GM11168 (cell line): ENCODE measurements around the gene AHCYL2.

ENCODE experiments used
- in situ Hi-C: fragments of 300-500 bp; cut with MboI; formaldehyde crosslinking; loops from one replicate; pipeline ENCODE4 v1.12.0; 2022; ENCODE audit warnings: low sequenced_read_pairs; ENCODE audit not compliant: unreplicated experiment

The AHCYL2 gene

DNA sequence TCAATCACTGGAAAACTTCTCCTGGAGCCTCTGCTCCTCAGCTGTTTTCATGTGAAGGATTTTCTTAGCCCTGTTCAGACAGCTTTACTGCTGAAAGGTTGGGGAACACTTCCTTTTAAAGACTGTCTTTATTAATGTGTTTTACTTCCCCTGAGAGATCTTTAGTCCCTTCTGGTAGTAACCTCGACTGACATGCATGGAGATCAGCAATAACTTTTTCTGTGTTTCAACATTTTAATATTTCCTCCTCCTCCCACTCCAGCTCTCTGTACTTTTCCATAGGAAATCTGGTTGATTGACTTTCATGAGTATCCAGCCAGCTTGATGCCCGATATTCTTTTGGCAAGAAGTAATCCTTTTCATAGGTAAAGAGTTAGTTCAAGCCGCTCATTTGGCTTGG is 146.7 kb downstream of the AHCYL2 start:
- in situ Hi-C loops, result loop anchor here (25.0 kb wide), 2 partner anchors 91 to 266 kb away; no protein-coding TSS in a partner anchor

DNA sequence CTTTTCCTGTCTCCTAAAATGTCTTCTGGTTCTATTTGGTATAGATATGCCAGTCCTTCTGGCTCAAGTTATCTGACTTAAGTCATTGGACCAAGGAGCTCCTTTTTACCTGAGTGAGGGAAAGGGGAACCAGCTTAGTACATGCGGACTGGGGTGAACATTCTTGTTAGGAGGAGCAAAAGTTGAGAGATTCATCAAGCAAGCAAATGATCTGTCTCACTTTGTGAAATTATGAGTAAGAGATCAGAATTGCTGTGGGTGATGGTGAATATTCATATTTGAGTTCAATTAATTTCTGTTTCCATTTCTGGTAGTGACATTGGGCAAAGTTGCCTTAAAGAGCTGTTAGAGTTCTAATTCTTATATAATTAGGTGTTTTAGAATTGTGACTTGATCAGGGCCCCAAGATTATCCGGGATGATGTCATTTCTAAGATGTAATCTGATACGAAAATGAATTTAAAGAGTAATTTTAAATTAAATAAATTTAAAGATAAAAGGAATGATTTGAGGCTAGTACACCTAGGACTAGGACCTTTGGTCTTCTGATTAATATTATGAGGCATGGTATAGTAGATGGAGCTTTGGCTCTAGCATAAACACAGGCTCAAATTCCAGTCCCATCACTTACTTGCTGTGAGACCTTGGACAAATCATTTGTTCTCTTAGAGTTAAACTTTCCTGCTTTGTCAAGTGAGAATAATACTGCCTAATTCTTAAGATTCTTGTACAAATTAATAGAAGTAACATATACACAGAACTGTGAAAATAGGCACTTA is 149.0 kb downstream of the AHCYL2 start:
- in situ Hi-C loops, result loop anchor here (25.0 kb wide), 2 partner anchors 88 to 263 kb away; no protein-coding TSS in a partner anchor

DNA sequence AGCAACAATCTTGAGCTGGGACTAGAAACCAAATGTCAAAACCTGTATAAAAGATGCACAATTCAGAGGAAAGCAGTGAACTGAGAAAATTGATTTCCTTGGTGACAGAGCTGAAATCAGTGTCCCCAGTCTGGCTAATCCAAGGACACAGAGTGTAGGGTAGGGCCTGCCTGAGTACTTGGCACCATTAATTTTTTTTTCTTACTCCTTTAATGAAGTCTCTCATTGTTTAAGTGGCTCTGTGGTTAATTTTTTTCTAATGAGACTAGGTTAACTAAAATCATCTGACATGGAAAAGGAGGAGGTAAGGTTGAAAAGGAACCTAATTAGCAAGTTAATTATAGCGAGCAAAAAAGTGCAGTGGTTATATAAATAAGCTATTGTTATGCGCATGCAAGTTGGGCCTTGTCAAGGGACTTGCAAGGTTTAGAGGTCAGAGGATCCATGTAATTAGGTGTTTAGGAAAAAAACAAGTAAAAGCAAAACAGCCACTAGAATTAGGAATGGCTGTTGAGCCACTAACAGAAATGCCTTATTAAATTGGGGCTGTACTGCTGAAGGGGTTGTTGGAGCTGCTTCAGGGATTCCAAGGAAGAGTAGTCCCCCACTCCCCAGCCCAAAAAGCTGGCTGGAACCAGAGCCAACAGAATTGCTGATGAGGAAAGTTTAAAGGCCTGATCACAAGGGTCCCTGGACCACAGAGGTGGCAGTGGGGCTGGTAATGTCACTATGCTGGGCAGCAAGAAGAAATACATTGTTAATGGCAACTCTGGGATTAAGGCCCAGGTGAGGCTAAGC is 150.5 kb downstream of the AHCYL2 start:
- in situ Hi-C loops, result no loop called here

DNA sequence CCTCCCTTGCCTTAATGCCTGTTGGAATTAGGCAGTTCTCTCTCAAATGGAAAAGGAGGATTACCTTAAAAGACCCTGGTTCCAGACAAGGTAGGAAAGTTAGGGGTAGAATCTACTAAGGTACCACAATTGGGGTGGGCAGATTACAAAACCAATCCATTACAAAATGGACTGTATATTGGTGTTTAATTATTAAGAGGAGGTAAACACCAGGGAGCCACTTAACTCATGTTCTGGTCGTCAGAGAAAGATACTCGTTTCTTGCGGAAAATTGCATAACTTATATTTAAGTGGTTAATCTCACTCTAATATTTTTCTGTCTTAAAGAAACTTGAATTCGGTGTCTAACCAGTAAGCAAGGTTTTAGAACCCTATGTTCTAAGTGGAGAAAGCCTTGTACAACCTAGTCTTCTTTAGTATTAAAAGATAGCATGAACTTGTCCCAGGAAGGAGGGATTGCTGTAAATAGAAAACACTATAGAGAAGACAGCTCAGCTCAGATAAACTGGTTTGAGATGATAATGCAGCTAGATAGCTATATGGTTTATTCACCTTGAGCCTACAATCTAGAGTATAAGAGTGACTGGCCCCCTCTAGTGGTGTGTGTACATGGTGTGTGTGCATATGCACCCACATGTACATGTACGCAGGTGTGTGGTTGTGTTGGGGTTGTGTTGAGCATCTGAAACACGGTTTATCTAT is 151.4 kb downstream of the AHCYL2 start:
- in situ Hi-C loops, result no loop called here

DNA sequence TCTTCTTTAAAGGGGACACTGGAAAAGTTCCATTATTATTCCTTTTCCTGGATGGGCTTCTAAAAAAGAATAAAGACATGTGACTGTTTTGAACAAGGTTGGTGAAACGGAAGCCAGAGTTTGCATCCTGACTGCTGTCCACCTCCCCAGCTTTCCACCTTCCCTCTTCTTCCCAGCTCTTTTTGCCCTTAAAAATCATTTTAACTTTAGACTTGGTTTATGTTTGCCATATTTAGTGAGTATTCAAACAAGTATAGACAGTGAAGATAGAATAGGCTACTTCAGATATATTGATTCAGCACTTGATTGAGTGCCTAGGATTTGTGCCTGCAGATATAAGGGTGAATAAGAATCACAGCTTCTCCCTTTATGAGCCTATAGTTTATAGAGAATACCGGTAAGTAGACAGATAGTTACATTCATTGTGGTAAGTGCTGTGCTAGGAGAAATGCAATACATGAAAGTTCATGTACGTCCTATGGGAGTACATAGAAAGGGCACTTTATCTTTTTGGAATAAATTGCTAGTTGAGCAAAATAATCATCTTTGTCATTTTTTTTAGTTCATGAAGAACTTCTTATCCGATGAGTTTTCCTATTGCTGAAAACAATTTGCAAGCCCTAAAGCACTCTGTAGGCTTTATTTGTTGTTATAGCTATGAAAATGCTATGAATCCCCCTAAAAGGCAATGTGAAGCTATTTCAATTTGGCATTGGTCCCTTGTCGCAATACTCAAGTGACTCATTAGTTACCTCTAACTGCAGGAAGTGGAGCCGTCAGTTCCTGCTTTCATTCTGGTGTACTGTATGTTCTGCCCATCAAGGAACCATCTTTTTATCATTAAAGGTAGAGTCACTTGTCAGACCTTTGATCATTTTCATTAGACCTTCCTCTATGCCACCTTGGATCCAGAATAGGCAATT is 152.2 kb downstream of the AHCYL2 start:
- in situ Hi-C loops, result no loop called here

DNA sequence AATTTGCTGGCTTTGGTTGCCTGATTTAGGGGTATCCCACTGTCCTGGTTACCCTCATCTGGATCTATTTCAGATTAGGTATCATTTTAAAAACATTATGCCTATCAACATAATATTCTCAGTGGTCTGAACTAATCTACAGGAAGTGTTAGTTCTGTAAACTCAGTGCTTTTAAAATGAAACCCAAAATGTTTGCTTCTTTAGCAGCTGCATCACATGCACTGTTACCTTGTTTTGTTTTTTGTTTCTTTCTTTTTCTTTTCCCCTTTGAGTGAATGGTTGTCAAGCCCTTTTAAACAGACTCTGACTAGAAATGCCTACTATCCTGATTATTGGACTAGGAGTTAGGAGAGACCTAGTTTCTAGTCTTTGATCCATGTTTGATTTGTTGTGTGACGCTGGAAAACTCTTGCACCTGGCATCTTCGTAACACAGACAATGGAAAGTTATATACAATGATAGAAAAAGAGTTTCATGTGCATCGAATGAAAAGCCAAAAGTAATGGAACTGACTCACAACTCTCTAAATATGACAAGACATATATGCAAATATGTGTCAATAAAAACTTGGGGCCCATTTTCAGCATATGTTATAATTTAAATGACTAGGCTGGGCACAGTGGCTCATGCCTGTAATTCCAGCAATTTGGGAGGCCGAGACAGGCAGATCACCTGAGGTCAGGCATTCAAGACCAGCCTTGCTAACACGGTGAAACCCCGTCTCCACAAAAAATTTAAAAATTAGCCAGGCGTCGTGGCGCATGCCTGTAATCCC is 157.1 kb downstream of the AHCYL2 start:
- in situ Hi-C loops, result no loop called here

DNA sequence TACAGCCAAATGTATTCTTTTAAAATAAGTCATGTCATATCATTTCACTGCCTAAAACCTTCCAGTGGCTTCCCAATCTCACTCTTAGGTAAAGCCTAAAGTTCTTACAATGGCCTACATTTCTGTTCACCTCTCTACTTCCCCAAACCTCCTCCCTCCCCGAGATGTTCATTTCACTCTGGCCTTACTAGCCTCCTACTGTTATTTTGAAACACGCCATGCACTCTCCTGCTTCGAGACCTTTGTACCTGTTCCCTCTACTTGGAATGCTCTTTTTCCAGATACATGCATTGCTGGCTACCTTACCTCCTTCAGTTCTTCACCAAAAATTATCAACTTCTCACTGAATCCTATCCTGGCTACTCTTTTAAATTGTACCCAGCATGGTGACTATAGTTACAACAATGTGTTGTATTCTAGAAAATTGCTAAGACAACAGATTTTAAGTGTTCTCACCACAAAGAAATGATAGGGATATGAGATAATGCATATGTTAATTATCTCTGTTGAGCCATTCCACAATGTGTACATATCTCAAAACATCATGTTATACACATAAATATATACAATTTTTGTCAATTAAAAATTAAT is 158.8 kb downstream of the AHCYL2 start:
- in situ Hi-C loops, result no loop called here

DNA sequence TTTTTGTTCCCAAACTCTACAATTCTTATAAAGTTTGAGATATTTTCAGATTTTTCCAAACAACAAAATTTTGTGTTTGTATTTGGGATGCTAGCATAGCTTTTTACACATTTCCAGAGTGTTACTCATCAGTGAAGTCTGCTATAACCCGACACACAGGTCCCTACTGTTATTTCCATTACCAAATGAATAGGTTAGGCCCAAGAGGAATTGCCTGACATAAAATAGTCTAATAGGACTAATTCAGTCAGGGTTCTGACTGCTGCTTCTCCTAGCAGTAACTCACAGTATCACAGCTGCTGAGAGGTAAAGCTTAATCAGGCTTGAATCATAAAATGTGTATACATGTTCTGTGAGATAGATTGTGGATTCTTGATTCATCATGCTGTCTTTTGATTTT is 160.3 kb downstream of the AHCYL2 start:
- in situ Hi-C loops, result no loop called here

DNA sequence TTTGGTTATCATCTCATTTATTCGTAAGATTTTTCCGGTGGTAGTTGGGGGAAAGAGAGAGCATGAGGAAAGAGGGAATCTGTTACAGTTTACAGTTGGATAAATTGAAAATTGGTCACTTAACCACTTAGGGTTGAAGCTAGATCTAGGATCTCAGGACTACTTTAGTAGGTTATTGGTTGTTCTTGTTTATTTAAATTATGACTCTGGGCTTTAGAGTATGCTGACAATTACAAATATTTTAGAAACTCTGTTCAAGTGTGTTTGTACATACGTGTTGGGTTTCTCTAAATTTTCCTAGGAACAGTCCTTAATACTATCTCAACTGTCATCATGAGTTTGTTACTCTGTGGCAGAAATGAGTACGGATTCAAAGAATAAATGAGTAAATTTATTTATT is 160.8 kb downstream of the AHCYL2 start:
- in situ Hi-C loops, result no loop called here

DNA sequence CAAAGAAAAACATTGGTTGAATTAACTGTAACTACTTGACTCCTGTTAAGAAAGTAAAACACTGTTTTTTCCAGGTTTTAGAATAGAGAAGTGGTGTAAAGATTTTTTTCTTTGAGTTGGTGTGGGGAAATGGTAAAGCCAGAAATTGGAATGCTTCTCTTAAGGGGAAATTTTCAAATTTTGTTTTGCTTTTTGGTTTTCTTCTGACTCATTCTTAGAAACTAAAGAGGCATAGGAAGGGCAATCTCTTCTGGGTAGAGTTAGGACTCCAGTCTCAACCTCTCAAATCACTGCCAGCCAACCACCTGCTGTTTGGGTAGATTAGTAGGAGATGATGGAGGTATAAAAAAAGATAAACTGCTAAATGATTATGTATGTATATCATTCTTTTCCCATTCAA is 161.7 kb downstream of the AHCYL2 start:
- in situ Hi-C loops, result no loop called here

DNA sequence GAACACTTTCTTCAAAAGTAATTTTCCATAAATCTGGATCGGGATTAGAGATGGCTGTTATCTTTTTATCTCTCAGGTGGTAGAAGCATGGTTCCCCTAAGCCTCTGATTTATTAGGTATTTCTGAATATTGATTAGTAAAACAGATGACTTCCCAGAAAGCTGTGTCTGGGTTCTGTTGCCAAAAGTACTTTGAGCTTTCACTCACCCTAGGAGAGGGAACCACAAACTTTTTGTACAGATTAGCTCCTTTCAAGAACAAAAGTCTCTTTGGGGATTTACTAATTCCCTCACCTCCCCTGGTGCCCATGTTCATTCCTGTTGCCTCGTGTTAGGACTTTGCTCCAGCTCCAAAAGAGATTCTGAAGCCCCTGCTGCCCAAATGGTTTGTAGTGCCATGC is 162.7 kb downstream of the AHCYL2 start:
- in situ Hi-C loops, result no loop called here

DNA sequence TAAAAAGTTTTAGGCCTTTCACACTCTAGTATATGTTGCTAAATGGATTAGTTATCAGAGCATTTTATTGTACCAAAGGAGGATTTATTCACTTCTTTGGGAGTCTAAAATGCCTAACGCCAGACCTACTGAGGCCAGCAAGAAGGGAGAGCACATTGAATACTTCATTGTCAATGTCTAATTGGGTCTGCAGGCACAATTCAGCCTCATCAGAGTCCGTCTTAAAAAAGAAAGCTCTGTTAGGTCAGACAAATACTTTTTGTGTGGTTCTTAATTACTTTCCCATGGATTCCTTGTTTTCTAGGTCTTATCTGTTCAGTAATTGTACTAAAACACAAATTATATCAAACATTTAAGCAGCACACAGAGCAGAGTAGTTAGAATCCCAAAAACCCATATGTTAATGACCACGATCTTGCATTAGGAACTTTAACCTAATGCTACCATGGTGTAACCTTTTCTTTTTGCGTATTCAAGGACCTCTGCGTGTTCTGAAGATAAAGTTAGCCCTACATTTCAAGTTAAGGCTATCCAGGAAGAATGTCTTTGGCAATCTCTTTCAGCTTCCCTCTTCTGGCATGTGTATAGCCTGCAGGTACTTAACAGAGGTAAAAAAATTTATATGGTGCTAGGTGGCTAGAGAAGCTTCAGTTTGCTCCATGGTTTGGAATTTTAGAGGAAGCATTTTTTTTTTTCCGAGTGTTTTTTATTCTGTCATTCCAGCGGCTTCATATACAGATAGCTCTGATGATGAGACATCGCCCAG is 163.7 kb downstream of the AHCYL2 start:
- in situ Hi-C loops, result no loop called here

DNA sequence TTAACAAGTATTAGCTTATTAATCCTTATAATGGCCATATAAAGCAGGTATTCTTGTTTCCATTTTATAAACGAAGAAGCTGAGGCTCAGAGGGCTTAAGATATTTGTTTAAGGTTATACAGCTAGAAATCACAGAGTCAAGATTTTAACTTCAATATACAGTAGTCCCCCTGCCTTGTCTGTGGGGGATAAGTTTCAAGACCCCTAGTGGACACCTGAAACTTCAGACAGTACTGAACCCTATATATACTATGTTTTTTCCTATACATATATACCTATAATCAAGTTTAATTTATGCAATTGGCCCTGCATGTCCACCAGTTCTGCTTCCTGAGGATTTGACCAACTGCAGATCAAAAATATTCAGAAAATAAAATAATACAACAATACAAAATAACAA is 165.0 kb downstream of the AHCYL2 start:
- in situ Hi-C loops, result no loop called here

DNA sequence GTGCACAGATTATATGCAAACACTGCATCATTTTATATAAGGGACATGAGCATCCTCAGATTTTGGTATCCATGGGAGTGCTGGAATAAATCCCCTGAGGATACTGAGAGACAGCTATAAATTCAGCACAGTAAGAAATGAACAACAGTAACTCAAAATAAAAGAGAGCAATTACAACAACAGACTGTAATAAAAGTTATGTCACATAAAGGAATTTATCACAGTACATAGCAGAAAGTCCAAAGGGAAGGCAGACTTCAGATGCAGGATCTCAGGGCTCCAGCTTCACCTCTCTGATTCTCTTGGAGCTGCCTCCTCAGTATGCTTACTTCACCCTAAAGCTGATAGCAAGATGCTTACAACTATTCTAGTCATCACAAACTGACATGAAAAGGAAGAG is 165.5 kb downstream of the AHCYL2 start:
- in situ Hi-C loops, result no loop called here

DNA sequence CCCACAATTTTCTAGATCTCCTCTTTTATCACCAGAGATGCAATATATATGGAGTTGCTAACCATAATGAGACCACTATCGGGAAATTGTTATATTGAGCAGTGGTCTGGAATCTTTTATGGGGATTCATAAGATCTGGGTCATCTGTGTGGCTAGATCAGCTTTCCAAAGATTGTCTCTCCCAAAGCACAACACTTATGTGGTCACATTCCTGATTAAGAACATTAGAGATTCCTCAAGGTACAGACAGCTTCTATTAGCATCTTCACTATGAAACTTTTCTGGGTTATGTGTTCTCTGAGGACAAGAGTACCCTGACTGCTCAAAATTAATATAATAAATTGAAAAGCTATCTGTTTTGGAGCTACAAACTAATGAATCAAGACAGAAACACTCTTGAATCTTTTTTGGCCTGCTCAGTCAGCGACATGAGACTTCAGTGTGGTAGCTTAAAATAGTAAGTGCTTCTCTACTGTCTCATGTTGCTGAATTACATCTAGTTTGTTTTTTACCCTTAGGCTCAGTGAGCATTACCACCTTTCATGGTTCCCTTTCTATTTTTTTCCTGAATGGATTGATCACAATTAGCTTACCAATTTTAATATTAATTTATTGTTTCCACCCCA is 166.8 kb downstream of the AHCYL2 start:
- in situ Hi-C loops, result no loop called here

DNA sequence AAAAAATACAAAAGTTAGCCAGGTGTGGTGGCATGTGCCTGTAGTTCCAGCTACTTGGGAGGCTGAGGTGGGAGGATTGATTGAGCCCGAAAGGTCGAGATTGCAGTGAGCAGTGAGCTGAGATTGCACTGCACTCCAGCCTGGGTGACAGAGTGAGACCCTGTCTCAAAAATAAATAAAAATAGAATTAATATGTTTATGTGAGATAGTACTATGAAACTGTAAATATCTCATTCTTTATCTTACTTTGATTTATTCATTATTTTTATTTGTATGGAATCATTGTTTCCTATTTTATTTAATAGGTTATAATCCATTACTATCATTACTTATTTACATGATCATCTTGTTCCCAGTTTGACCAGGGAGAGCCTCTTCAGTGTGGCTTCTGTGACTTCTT is 168.4 kb downstream of the AHCYL2 start:
- in situ Hi-C loops, result no loop called here

DNA sequence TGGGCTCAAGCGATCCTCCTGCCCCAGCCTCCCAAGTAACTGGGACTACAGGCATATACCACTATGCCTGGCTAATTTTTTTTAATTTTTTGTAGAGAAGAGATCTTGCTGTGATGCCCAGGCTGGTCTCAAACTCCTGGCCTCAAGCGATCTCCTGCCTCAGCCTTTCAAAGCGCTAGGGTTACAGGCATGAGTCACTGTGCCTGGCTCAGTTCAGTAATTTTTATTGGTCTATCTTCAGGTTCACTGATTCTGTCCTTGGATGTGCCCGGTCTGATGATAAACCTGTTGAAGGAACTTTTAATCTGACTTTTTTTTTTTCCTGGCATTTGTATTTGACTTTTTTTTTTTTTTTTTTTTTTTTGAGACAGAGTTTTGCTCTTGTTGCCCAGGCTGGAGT is 169.3 kb downstream of the AHCYL2 start:
- in situ Hi-C loops, result no loop called here
